GM12865 (cell line): Measurements from ENCODE around the gene MILR1.
A peak's percentile ranks its signal among the peaks of the same experiment; 100 is the strongest.

ENCODE experiments used
- DNase-seq: peaks from one replicate; pipeline ENCODE4 v3.0.0; 2010; ENCODE audit warnings: low read depth
- H3K4me3 ChIP-seq: 2 replicates; pipeline ENCODE4 v1.5.1; 2011; ENCODE audit warnings: mild to moderate bottlenecking, low read depth, low read length, control low read depth
- CTCF ChIP-seq: IDR thresholded peaks from 2 replicates; pipeline ENCODE4 v1.5.1; 2011; ENCODE audit warnings: low read length, control low read depth, low read depth, inconsistent platforms; ENCODE audit not compliant: insufficient read depth; ENCODE audit errors: missing control alignments

Gene MILR1

GRCh38 chr17:64504769-64505339 is 55.9 kb downstream of the MILR1 start:
- H3K4me3 ChIP-seq, result peak overlapping the region; percentile 100
- no peak for DNase-seq
- no peak for TF ChIP-seq CTCF

- peak; percentile 91 for DNase-seq
- peak overlapping the region; percentile 100 for H3K4me3 ChIP-seq
- no peak for TF ChIP-seq CTCF
These were observed 56.7 kb downstream of the MILR1 start for GRCh38 chr17:64505340-64506200.

- TF ChIP-seq CTCF, result no peak
- H3K4me3 ChIP-seq, result peak within 1 kb of the TSS; percentile 100
- DNase-seq, result peak; percentile 99
These were observed 57.3 kb downstream of the MILR1 start, which contains the start of gene DDX5 for GRCh38 chr17:64506201-64506575. TSS of gene DDX5 (minus strand) at chr17:64506289. CDS start at chr17:64506119, 170 bp downstream.

- DNase-seq, result no peak
- peak within 1 kb of the TSS; percentile 100 for H3K4me3 ChIP-seq
- no peak for TF ChIP-seq CTCF
These were observed 57.9 kb downstream of the MILR1 start, which contains the start of gene CEP95 for GRCh38 chr17:64506576-64507412. TSS of gene CEP95 (plus strand) at chr17:64506977. CDS start at chr17:64507098, 121 bp downstream.

GRCh38 chr17:64507413-64507782 is 58.5 kb downstream of the MILR1 start:
- H3K4me3 ChIP-seq, result peak overlapping the region; percentile 100
- TF ChIP-seq CTCF, result peak; percentile 41
- peak; percentile 75 for DNase-seq

- no peak for TF ChIP-seq CTCF
- no peak overlapping the region; the same call in 1 of the 2 replicates for H3K4me3 ChIP-seq
- DNase-seq, result no peak
These were observed 59.8 kb downstream of the MILR1 start for GRCh38 chr17:64508683-64509082.
